Calu3 (cell line): ENCODE measurements around the gene AMPH. TPM values are rescaled to one million over a fixed set of nuclear protein-coding genes. Genes with fewer than 3 reads are reported as not detected.

Experiments used
- BruUV-seq: library from RNA; stranded (reverse); fragments of 400-500 nt; replicated peaks from 2 replicates; lab custom pipeline; 2021; lab: Mats Ljungman, UMichigan
- CTCF ChIA-PET: fragments of 300-600 bp; sonication (Branson Sonifier 250); formaldehyde crosslinking; loops from one replicate; lab custom pipeline; 2022; ENCODE audit warnings: antibody characterized with exemption; lab: Charles Lee
- DNase-seq: peaks from one replicate; pipeline ENCODE4 v3.0.0; 2022
- H3K27ac Mint-ChIP-seq: one replicate; pipeline ENCODE4 v1.8.0; 2022; ENCODE audit warnings: mixed read lengths; ENCODE audit not compliant: unreplicated experiment
- H3K27me3 Mint-ChIP-seq: one replicate; pipeline ENCODE4 v1.8.0; 2022; ENCODE audit warnings: mixed read lengths; ENCODE audit not compliant: unreplicated experiment
- H3K36me3 Mint-ChIP-seq: one replicate; pipeline ENCODE4 v1.8.0; 2022; ENCODE audit warnings: mild to moderate bottlenecking, moderate library complexity, mixed read lengths; ENCODE audit not compliant: insufficient read depth, unreplicated experiment
- H3K4me1 Mint-ChIP-seq: one replicate; pipeline ENCODE4 v1.8.0; 2022; ENCODE audit warnings: mild to moderate bottlenecking, low read depth, mixed read lengths; ENCODE audit not compliant: unreplicated experiment
- H3K4me3 Mint-ChIP-seq: one replicate; pipeline ENCODE4 v1.8.0; 2022; ENCODE audit warnings: mild to moderate bottlenecking, low read depth, moderate library complexity, mixed read lengths; ENCODE audit not compliant: unreplicated experiment
- H3K9me3 Mint-ChIP-seq: one replicate; pipeline ENCODE4 v1.8.0; 2022; ENCODE audit warnings: low read depth, mixed read lengths; ENCODE audit not compliant: unreplicated experiment
- CTCF ChIP-seq: fragments of 200-600 bp; IDR thresholded peaks from one replicate; pipeline ENCODE4 v1.8.0; 2022; ENCODE audit warnings: antibody characterized with exemption; ENCODE audit not compliant: unreplicated experiment
- intact Hi-C: fragments of 100-400 bp; cut with micrococcal nuclease; formaldehyde crosslinking; loops from one replicate; pipeline ENCODE4 v1.10.0; 2022; ENCODE audit not compliant: unreplicated experiment
- total RNA-seq: library from RNA; stranded (reverse); gene quantifications from 2 replicates; pipeline ENCODE4 v1.2.3, GENCODE V29; 2022

The AMPH gene
- total RNA-seq, 1 experiment from 2014 or later: not detected

GRCh38 chr7:38476764-38477163 lies 154.4 kb downstream of the AMPH start:
- H3K36me3 Mint-ChIP-seq: no peaks in the 10 kb centered on the region
- H3K27me3 Mint-ChIP-seq: peaks cover 47% of the 10 kb centered on the region
- no peak overlapping the region for H3K4me3 Mint-ChIP-seq
- no TSS peak for BruUV-seq
- no peaks in the 10 kb centered on the region for H3K9me3 Mint-ChIP-seq
- no peak overlapping the region for H3K27ac Mint-ChIP-seq
- intact Hi-C loops: no loop called here
- DNase-seq: no peak
- CTCF ChIA-PET: no interaction called here
- no peak for TF ChIP-seq CTCF
- H3K4me1 Mint-ChIP-seq: no peaks in the 10 kb centered on the region

GRCh38 chr7:38465956-38466355 lies 165.2 kb downstream of the AMPH start:
- CTCF ChIA-PET: no interaction called here
- no peak overlapping the region for H3K27ac Mint-ChIP-seq
- intact Hi-C loops: loop anchor here (10.0 kb wide), 1 partner anchor 979 kb away; no protein-coding TSS in a partner anchor

GRCh38 chr7:38463277-38464225 lies 167.6 kb downstream of the AMPH start:
- DNase-seq: peak; percentile 35
- no peak overlapping the region for H3K4me3 Mint-ChIP-seq
- intact Hi-C loops: loop anchor here (10.0 kb wide), 1 partner anchor 981 kb away; no protein-coding TSS in a partner anchor
- no peaks in the 10 kb centered on the region for H3K9me3 Mint-ChIP-seq
- no TSS peak for BruUV-seq
- no peaks in the 10 kb centered on the region for H3K4me1 Mint-ChIP-seq
- H3K27me3 Mint-ChIP-seq: peaks cover 55% of the 10 kb centered on the region
- CTCF ChIA-PET: interaction anchor here (1.1 kb wide), 1 partner anchor 41 kb away, joined by 3 read pairs; no protein-coding TSS in a partner anchor
- H3K27ac Mint-ChIP-seq: no peak overlapping the region
- TF ChIP-seq CTCF: no peak
- H3K36me3 Mint-ChIP-seq: no peaks in the 10 kb centered on the region

More at GRCh38 chr7:38465956-38466355, 165.2 kb downstream of the AMPH start:
- TF ChIP-seq CTCF: no peak
- Mint-ChIP-seq H3K27me3 (peaks cover 31% of the 10 kb centered on the region), H3K4me3 (no peak overlapping the region), H3K4me1 (no peaks in the 10 kb centered on the region), H3K9me3 (no peaks in the 10 kb centered on the region), H3K36me3 (no peaks in the 10 kb centered on the region)
- DNase-seq: no peak
- no TSS peak for BruUV-seq

GRCh38 chr7:38462819-38463218 lies 168.4 kb downstream of the AMPH start:
- Mint-ChIP-seq H3K9me3 (no peaks in the 10 kb centered on the region), H3K36me3 (no peaks in the 10 kb centered on the region), H3K4me1 (no peaks in the 10 kb centered on the region), H3K4me3 (no peak overlapping the region), H3K27me3 (peaks cover 63% of the 10 kb centered on the region), H3K27ac (no peak overlapping the region)
- intact Hi-C loops: loop anchor here (10.0 kb wide), 1 partner anchor 982 kb away; no protein-coding TSS in a partner anchor
- CTCF ChIA-PET: no interaction called here
- no TSS peak for BruUV-seq
- TF ChIP-seq CTCF: no peak
- no peak for DNase-seq
